HT1080 (cell line): ENCODE measurements around the gene SCMH1. TPM values are rescaled to one million over a fixed set of nuclear protein-coding genes. Genes with fewer than 3 reads are reported as not detected.
A peak's percentile ranks its signal among the peaks of the same experiment; 100 is the strongest.

ENCODE experiments used
- DNase-seq: peaks from one replicate; pipeline ENCODE4 v3.0.0-alpha.2; 2015; ENCODE audit warnings: low read depth
- total RNA-seq: library from RNA; depleted of rRNA; stranded (reverse); fragments of >200 nt; shearing (Covaris generic); gene quantifications from 2 replicates; pipeline ENCODE4 v1.2.3, GENCODE V29; 2014

Gene SCMH1
- total RNA-seq, 1 experiment from 2014 or later = 39.2 TPM

GRCh38 chr1:41032147-41032546 is 210.0 kb downstream of the SCMH1 start:
- DNase-seq = no peak

GRCh38 chr1:41030872-41031616 is 211.1 kb downstream of the SCMH1 start:
- DNase-seq = no peak

GRCh38 chr1:41028034-41028642 is 214.0 kb downstream of the SCMH1 start:
- no peak for DNase-seq

GRCh38 chr1:41025979-41026819 is 215.9 kb downstream of the SCMH1 start:
- no peak for DNase-seq

- DNase-seq = no peak
Measured at GRCh38 chr1:41024953-41025352, 217.2 kb downstream of the SCMH1 start.

- peak; percentile 45 for DNase-seq
Measured at GRCh38 chr1:41023279-41023990, 218.7 kb downstream of the SCMH1 start.

GRCh38 chr1:41022424-41022823 is 219.7 kb downstream of the SCMH1 start:
- no peak for DNase-seq

- no peak for DNase-seq
Measured at GRCh38 chr1:41021526-41022308, 220.4 kb downstream of the SCMH1 start, which contains the start of gene SLFNL1. TSS of gene SLFNL1 (minus strand) at chr1:41021725. CDS start at chr1:41020660, 1,065 bp downstream.

- no peak for DNase-seq
Measured at GRCh38 chr1:41020654-41021053, 221.5 kb downstream of the SCMH1 start.

GRCh38 chr1:41020109-41020576 is 222.0 kb downstream of the SCMH1 start:
- no peak for DNase-seq

- DNase-seq = no peak
Measured at GRCh38 chr1:41019353-41019745, 222.8 kb downstream of the SCMH1 start.

- DNase-seq = no peak
Measured at GRCh38 chr1:41018018-41018410, 224.1 kb downstream of the SCMH1 start.

- no peak for DNase-seq
Measured at GRCh38 chr1:41017141-41018017, 224.7 kb downstream of the SCMH1 start.

- DNase-seq = no peak
Measured at GRCh38 chr1:41015897-41016470, 226.1 kb downstream of the SCMH1 start.

GRCh38 chr1:41015281-41015896 is 226.7 kb downstream of the SCMH1 start:
- no peak for DNase-seq

GRCh38 chr1:41014871-41015270 is 227.2 kb downstream of the SCMH1 start:
- no peak for DNase-seq

- DNase-seq = no peak
Measured at GRCh38 chr1:41013796-41014195, 228.3 kb downstream of the SCMH1 start.

GRCh38 chr1:41013024-41013423 is 229.1 kb downstream of the SCMH1 start:
- no peak for DNase-seq

- DNase-seq = no peak
Measured at GRCh38 chr1:41010345-41010744, 231.8 kb downstream of the SCMH1 start.
